HepG2 (cell line): ENCODE results near the gene ZFP62. TPM values are rescaled to one million over a fixed set of nuclear protein-coding genes. Genes with fewer than 3 reads are reported as not detected.

Source experiments
- MXD4 ChIP-seq: IDR thresholded peaks from 2 replicates; pipeline ENCODE4 v1.6.1; 2016; ENCODE audit warnings: mild to moderate bottlenecking, missing biosample characterization, missing genetic modification reagents
- NFKBIZ ChIP-seq: IDR thresholded peaks from 2 replicates; pipeline ENCODE4 v1.6.1; 2018; ENCODE audit warnings: missing genetic modification reagents, missing compliant biosample characterization
- NR2F6 ChIP-seq, 2 experiments: IDR thresholded peaks; 2 replicates each; pipeline ENCODE4 v1.6.1; 2016; ENCODE audit warnings: antibody characterized with exemption in 1 of 2, mild to moderate bottlenecking in 1 of 2
- PHF21A ChIP-seq: sonication (generic); formaldehyde crosslinking; IDR thresholded peaks from 2 replicates; pipeline ENCODE4 v1.5.0; 2020; ENCODE audit warnings: mild to moderate bottlenecking, missing genetic modification reagents
- SKI ChIP-seq: fragments of 450-650 bp; IDR thresholded peaks from one replicate; pipeline ENCODE4 v1.6.1; 2018; ENCODE audit warnings: mild to moderate bottlenecking; ENCODE audit not compliant: partially characterized antibody
- SMARCE1 ChIP-seq: fragments of 450-650 bp; IDR thresholded peaks from 2 replicates; pipeline ENCODE4 v1.6.1; 2017; ENCODE audit warnings: borderline replicate concordance
- YY1 ChIP-seq: IDR thresholded peaks from 2 replicates; pipeline ENCODE4 v1.6.1; 2011; ENCODE audit warnings: low read length, low read depth, moderate library complexity, mild to moderate bottlenecking; ENCODE audit not compliant: insufficient read depth, insufficient replicate concordance
- ZBTB42 ChIP-seq: sonication (generic); formaldehyde crosslinking; IDR thresholded peaks from 2 replicates; pipeline ENCODE4 v1.5.0; 2020; ENCODE audit warnings: mild to moderate bottlenecking, missing genetic modification reagents
- ZNF674 ChIP-seq: sonication (generic); formaldehyde crosslinking; IDR thresholded peaks from 2 replicates; pipeline ENCODE4 v1.5.0; 2020; ENCODE audit warnings: low read depth, mild to moderate bottlenecking, missing genetic modification reagents
- polyA plus RNA-seq, 8 experiments: library from polyadenylated mRNA; depleted of rRNA in 3 of 8; stranded (reverse) in 7 of 8; unstranded in 1 of 8; fragments of >200 nt; fragmentation: Illumina TruSeq in 4 of 8; extraction: Trizol in 4 of 8; gene quantifications; 2 replicates each; pipeline versions ENCODE4 v1.2.1 to v1.2.3, GENCODE V29; 2011 to 2016; ENCODE audit warnings: low read depth in 4 of 8, missing spikeins in 1 of 8, mixed read lengths in 1 of 8; ENCODE audit not compliant: insufficient read depth in 1 of 8
- total RNA-seq, 5 experiments: library from RNA; depleted of rRNA; stranded (reverse); fragments of >200 nt; fragmentation: Illumina TruSeq; extraction: Trizol; gene quantifications; 2 replicates each; pipeline ENCODE4 v1.2.3, GENCODE V29; 2016; ENCODE audit warnings: low read depth in 1 of 5
- TF ChIP-seq, protein P1 (sequence below): sonication (generic); formaldehyde crosslinking; IDR thresholded peaks from 2 replicates; pipeline ENCODE4 v1.5.0; 2020; ENCODE audit warnings: mild to moderate bottlenecking, missing genetic modification reagents
- TF ChIP-seq, protein P2 (sequence below), 2 experiments: fragments of 450-650 bp in 1 of 2; sonication (generic) in 1 of 2; formaldehyde crosslinking in 1 of 2; IDR thresholded peaks; 2 replicates each; pipeline versions ENCODE4 v1.6.1 to v1.8.0; 2016 to 2022; ENCODE audit warnings: antibody characterized with exemption in 1 of 2, mild to moderate bottlenecking in 1 of 2, missing genetic modification reagents in 1 of 2
- TF ChIP-seq, protein P3 (sequence below): sonication (generic); formaldehyde crosslinking; IDR thresholded peaks from 2 replicates; pipeline ENCODE4 v1.4.0; 2020; ENCODE audit warnings: missing genetic modification reagents

The ZFP62 gene
- total and polyA plus RNA-seq, 2 of the 13 experiments (the other 11 are each of a cell fraction or from before 2014, with no cell fraction given): 8.2 to 19.4 TPM

DNA sequence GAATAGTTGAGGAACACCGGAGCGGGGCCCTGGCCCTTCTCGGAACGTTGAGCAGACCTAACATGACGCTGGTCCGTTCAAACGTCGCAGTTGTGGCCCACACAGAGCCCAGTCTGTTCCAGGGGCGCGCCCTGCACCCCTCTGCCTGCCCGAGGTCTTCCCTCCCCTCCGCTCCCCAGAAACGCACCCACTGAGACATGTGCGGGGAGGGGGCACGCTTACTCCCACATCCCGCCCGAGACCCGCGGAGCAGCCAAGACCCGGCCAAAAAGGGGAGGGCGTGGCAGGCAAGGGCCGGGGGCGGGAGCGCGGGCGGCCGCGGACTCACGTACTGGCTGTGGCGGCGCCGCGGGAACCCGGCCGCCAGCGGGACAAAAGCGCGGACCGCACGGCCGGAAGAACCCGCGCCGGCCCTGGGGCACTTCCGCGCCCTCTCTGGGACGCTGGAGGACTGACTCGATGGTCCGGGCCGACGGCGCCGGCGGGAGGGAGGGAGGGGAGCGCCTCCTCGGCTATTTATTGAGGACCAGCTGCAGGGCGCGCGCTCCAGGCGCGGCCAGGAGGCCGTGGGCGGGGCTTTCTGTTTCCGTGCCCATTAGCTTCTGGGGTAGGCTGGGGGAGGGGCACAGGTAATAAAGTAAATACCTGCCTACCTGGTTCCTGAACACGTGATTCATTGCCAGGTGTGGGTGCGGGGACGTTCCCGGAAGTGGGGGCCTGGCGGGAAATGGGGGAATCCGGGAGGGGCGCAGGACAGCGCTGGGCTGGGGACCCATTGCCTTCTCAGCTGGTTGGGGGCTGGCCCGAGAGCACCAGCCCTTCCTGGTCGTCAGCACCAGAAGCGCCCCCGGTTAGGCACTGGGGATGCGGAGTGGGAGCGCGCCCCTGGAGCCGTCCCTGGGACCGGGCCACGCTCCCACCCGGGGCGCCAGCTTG lies at the start of gene ZFP62 (continued):
- peak; percentile 80; the same call in 1 of the 2 replicates for TF ChIP-seq PHF21A (CRISPR knock-in tag)
- TF ChIP-seq, protein P1, sequence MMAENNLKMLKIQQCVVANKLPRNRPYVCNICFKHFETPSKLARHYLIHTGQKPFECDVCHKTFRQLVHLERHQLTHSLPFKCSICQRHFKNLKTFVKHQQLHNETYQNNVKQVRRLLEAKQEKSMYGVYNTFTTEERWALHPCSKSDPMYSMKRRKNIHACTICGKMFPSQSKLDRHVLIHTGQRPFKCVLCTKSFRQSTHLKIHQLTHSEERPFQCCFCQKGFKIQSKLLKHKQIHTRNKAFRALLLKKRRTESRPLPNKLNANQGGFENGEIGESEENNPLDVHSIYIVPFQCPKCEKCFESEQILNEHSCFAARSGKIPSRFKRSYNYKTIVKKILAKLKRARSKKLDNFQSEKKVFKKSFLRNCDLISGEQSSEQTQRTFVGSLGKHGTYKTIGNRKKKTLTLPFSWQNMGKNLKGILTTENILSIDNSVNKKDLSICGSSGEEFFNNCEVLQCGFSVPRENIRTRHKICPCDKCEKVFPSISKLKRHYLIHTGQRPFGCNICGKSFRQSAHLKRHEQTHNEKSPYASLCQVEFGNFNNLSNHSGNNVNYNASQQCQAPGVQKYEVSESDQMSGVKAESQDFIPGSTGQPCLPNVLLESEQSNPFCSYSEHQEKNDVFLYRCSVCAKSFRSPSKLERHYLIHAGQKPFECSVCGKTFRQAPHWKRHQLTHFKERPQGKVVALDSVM (CRISPR knock-in tag): peak; percentile 42; the same call in 1 of the 2 replicates
- no peak for TF ChIP-seq ZNF674 (CRISPR knock-in tag)
- TF ChIP-seq, protein P2, sequence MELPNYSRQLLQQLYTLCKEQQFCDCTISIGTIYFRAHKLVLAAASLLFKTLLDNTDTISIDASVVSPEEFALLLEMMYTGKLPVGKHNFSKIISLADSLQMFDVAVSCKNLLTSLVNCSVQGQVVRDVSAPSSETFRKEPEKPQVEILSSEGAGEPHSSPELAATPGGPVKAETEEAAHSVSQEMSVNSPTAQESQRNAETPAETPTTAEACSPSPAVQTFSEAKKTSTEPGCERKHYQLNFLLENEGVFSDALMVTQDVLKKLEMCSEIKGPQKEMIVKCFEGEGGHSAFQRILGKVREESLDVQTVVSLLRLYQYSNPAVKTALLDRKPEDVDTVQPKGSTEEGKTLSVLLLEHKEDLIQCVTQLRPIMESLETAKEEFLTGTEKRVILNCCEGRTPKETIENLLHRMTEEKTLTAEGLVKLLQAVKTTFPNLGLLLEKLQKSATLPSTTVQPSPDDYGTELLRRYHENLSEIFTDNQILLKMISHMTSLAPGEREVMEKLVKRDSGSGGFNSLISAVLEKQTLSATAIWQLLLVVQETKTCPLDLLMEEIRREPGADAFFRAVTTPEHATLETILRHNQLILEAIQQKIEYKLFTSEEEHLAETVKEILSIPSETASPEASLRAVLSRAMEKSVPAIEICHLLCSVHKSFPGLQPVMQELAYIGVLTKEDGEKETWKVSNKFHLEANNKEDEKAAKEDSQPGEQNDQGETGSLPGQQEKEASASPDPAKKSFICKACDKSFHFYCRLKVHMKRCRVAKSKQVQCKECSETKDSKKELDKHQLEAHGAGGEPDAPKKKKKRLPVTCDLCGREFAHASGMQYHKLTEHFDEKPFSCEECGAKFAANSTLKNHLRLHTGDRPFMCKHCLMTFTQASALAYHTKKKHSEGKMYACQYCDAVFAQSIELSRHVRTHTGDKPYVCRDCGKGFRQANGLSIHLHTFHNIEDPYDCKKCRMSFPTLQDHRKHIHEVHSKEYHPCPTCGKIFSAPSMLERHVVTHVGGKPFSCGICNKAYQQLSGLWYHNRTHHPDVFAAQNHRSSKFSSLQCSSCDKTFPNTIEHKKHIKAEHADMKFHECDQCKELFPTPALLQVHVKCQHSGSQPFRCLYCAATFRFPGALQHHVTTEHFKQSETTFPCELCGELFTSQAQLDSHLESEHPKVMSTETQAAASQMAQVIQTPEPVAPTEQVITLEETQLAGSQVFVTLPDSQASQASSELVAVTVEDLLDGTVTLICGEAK (IDR thresholded peaks at IDR 0.05): no peak
- TF ChIP-seq, protein P2 (CRISPR knock-in tag; IDR thresholded peaks at IDR 0.05): no peak
- TF ChIP-seq SKI: no peak
- peak; percentile 74 for TF ChIP-seq YY1
- no peak for TF ChIP-seq NFKBIZ (CRISPR knock-in tag)
- no peak for TF ChIP-seq ZBTB42 (CRISPR knock-in tag)
- TF ChIP-seq, protein P3, sequence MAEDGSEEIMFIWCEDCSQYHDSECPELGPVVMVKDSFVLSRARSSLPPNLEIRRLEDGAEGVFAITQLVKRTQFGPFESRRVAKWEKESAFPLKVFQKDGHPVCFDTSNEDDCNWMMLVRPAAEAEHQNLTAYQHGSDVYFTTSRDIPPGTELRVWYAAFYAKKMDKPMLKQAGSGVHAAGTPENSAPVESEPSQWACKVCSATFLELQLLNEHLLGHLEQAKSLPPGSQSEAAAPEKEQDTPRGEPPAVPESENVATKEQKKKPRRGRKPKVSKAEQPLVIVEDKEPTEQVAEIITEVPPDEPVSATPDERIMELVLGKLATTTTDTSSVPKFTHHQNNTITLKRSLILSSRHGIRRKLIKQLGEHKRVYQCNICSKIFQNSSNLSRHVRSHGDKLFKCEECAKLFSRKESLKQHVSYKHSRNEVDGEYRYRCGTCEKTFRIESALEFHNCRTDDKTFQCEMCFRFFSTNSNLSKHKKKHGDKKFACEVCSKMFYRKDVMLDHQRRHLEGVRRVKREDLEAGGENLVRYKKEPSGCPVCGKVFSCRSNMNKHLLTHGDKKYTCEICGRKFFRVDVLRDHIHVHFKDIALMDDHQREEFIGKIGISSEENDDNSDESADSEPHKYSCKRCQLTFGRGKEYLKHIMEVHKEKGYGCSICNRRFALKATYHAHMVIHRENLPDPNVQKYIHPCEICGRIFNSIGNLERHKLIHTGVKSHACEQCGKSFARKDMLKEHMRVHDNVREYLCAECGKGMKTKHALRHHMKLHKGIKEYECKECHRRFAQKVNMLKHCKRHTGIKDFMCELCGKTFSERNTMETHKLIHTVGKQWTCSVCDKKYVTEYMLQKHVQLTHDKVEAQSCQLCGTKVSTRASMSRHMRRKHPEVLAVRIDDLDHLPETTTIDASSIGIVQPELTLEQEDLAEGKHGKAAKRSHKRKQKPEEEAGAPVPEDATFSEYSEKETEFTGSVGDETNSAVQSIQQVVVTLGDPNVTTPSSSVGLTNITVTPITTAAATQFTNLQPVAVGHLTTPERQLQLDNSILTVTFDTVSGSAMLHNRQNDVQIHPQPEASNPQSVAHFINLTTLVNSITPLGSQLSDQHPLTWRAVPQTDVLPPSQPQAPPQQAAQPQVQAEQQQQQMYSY (CRISPR knock-in tag): peak; percentile 20; the same call in 1 of the 2 replicates
- no peak for TF ChIP-seq SMARCE1
- TF ChIP-seq MXD4 (CRISPR knock-in tag): peak; percentile 62; the same call in 1 of the 2 replicates
- no peak for TF ChIP-seq NR2F6 (IDR thresholded peaks at IDR 0.05)
- TF ChIP-seq NR2F6 (CRISPR knock-in tag; IDR thresholded peaks at IDR 0.05): no peak; the same call in 1 of the 2 replicates
